SK-N-DZ (cell line): ENCODE results near the gene RNF168.

Source experiments
- small RNA-seq, 2 experiments: library from RNA; depleted of rRNA; stranded (forward); fragments of <200 nt; gene quantifications; one replicate each; pipeline ENCODE3, GENCODE V24; 2014

RNF168 gene

Small RNA genes lying within 50 kb of the gene (small RNA-seq; reads per million reads assigned to genes)
- gene AC083822.1 (0 reads per million in 2 experiments), gene AC117490.1 (0 reads per million in 2 experiments), gene RPS29P3 (0.10 to 1.2 reads per million in 2 experiments)
